GM10266 (cell line): ENCODE results near the gene WNK2.
"Not testable (repeated sequence)": the region's sequence is repeated elsewhere in the genome, so short reads cannot be mapped to it uniquely, and the experiment has no call there.

Source experiments
- DNase-seq: peaks from one replicate; pipeline ENCODE4 v3.0.0; 2012; ENCODE audit errors: extremely low spot score
- TF ChIP-seq, protein P1 (sequence below): IDR thresholded peaks from 2 replicates; pipeline ENCODE4 v1.5.1; 2012; ENCODE audit warnings: mild to moderate bottlenecking, low read depth; ENCODE audit not compliant: control insufficient read depth, insufficient read depth; ENCODE audit errors: missing control alignments

WNK2 gene

DNA sequence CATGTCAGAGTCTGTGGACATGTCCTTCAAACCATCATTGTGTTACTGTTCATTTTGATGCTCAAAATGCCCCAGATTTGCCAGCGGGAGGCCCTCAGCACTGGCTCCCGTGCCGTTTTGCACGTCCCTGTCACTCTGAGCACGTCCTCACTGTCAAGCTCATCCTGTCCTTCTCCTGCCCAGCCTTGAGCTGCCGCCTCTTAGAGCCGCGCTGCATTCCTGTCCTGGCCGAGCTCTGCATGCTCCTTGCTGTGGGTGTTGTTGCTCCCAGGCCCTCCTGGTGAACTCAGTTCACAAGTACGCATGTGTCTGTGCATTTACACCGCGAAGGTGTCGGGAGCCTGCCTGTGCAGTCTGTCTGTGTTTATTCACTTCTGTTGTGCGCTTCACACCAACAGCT, 62.2 kb downstream of the WNK2 start:
- no peak for DNase-seq
- TF ChIP-seq, protein P1, sequence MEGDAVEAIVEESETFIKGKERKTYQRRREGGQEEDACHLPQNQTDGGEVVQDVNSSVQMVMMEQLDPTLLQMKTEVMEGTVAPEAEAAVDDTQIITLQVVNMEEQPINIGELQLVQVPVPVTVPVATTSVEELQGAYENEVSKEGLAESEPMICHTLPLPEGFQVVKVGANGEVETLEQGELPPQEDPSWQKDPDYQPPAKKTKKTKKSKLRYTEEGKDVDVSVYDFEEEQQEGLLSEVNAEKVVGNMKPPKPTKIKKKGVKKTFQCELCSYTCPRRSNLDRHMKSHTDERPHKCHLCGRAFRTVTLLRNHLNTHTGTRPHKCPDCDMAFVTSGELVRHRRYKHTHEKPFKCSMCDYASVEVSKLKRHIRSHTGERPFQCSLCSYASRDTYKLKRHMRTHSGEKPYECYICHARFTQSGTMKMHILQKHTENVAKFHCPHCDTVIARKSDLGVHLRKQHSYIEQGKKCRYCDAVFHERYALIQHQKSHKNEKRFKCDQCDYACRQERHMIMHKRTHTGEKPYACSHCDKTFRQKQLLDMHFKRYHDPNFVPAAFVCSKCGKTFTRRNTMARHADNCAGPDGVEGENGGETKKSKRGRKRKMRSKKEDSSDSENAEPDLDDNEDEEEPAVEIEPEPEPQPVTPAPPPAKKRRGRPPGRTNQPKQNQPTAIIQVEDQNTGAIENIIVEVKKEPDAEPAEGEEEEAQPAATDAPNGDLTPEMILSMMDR: no peak

DNA sequence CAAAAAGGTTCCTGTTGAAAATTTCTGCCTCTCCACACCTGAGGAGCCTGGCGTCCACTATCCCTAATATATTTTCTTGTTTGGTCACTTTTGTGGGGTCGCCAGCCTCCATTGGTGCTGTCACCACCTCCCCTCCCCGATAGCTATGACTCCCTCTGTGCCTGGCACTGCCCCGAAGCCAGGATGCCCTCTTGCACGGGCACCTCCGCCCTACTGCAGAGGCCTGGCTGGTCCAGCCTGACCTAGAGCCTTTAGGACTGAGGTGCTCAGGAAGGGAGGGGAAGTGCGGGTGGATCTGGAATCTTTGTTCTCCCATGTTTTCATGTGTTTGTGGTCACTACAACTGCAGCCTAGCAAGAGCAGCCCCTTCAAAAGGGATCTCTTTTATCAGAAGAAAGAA, 62.6 kb downstream of the WNK2 start:
- no peak for DNase-seq
- TF ChIP-seq, protein P1: no peak

- DNase-seq: no peak
- TF ChIP-seq, protein P1: no peak
Observed at GRCh38 chr9:93247099-93247865, 63.3 kb downstream of the WNK2 start.

GRCh38 chr9:93247892-93248291, 64.0 kb downstream of the WNK2 start:
- TF ChIP-seq, protein P1: no peak
- DNase-seq: no peak

DNA sequence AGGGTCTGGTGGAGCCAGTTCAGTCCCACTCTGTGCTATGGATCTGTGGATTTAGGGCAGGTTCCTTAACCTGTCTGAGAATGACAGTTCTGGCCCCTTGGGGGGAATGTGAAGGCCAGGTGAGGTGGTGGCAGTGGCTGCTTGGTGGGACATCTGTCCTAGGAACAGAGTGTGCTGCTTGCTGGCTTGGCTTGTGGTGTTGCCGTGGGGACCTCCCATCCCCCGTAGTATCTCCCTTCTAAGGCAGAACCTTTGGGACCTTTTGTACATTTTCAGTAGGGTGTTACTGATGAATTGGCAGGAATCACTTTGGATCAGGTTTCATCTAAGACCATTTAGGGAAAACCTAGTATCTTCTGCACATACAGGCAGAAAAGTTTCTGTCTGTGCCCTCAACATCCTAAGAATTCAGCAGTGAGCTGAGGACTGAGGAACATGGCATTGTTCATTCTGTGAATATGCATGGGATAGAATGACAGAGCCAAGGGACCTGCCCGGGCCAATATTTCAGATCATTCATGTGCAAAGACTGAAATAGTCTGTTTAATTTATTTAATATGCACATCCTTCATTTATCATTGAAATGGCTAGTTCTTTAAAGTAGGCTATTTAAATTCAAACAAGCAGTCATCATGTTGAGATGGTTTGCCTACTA, 64.6 kb downstream of the WNK2 start:
- TF ChIP-seq, protein P1: no peak
- no peak for DNase-seq

DNA sequence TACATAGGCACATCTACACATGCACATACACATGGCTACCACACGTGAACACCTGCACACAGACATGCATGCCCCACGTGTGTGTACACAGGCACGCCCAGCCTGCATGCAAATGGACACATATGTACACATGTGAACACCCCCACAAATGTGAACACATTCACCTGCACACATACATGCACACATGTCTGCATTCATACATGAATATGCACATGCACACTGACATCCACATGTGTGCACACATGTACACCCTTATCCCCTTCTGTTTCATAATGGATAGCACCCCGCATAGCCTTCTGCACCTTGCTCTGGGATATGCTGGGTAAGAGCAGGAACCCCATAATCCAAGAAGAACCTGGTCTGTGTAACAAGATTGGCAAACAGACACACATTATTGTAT, 66.2 kb downstream of the WNK2 start:
- DNase-seq: no peak

DNA sequence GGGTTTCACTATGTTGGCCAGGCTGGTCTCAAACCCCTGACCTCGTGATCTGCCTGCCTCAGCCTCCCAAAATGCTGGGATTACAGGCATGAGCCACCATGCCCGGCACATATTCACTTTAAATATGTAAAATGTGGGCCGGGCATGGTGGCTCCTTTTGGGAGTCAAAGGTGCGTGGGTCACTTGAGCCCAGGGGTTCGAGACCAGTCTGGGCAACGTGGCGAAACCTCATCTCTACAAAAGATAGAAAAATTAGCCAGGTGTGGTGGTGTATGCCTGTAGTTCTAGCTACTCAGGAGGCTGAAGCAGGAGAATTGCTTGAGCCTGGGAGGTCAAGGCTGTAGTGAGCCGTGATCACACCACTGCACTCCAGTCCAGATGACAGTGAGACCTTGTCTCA, 67.4 kb downstream of the WNK2 start:
- DNase-seq: not testable (repeated sequence)

More for the DNA sequence above, 66.2 kb downstream of the WNK2 start:
- TF ChIP-seq, protein P1: no peak
